Nephron (organoid): Measurements from ENCODE around the gene PPARGC1A.

Experiments used
- H3K27ac Mint-ChIP-seq, 3 experiments: 2 replicates each; pipeline ENCODE4 v1.8.0; 2020; ENCODE audit warnings: mixed read lengths in 3 of 3, mild to moderate bottlenecking in 2 of 3, moderate library complexity in 1 of 3
- H3K27me3 Mint-ChIP-seq: 2 replicates; pipeline ENCODE4 v1.8.0; 2021; ENCODE audit warnings: low read depth, mild to moderate bottlenecking, moderate library complexity, mixed read lengths
- H3K36me3 Mint-ChIP-seq: 2 replicates; pipeline ENCODE4 v1.8.0; 2020; ENCODE audit warnings: low read depth, mixed read lengths
- H3K4me1 Mint-ChIP-seq: 2 replicates; pipeline ENCODE4 v1.8.0; 2020; ENCODE audit warnings: mixed read lengths
- H3K4me3 Mint-ChIP-seq, 3 experiments: 2 replicates each; pipeline ENCODE4 v1.8.0; 2020; ENCODE audit warnings: mild to moderate bottlenecking in 3 of 3, mixed read lengths in 3 of 3, moderate library complexity in 2 of 3
- H3K9me3 Mint-ChIP-seq: 2 replicates; pipeline ENCODE4 v1.8.0; 2020; ENCODE audit warnings: mixed read lengths
- TF ChIP-seq, protein P1 (sequence below), 3 experiments: fragments of 200-600 bp; sonication (generic); IDR thresholded peaks; one replicate each; pipeline ENCODE4 v1.5.0; 2021; ENCODE audit warnings: antibody characterized with exemption in 3 of 3; ENCODE audit not compliant: unreplicated experiment in 3 of 3

Gene PPARGC1A

DNA sequence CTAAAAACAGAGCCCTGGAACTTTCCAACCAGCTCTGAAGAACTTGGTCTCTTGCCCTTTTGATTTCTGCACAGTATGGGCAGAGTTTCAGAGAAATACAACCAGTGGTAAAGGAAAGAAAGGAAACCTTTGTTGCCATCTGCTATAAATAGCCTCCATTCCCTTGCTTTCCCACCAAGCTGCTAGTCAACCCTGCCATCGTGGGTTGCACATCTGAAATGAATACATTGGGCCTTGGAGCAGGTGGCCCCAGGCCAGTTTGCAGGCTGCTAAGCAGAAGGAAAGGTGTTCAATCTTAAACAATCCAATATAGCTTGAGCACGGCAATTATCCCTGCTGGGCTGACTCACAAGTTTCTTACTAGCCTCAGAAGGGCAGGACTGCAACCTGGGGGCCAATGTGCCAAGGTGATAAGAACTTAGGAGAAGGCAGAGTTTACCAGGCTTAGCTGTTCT is 142.5 kb downstream of the PPARGC1A start:
- Mint-ChIP-seq H3K36me3 (peaks cover 6% of the 10 kb centered on the region), H3K4me3 (no peak overlapping the region), H3K9me3 (peaks cover 7% of the 10 kb centered on the region), H3K27me3 (no peaks in the 10 kb centered on the region), H3K4me1 (no peaks in the 10 kb centered on the region), H3K27ac (no peak overlapping the region)
- TF ChIP-seq, protein P1, sequence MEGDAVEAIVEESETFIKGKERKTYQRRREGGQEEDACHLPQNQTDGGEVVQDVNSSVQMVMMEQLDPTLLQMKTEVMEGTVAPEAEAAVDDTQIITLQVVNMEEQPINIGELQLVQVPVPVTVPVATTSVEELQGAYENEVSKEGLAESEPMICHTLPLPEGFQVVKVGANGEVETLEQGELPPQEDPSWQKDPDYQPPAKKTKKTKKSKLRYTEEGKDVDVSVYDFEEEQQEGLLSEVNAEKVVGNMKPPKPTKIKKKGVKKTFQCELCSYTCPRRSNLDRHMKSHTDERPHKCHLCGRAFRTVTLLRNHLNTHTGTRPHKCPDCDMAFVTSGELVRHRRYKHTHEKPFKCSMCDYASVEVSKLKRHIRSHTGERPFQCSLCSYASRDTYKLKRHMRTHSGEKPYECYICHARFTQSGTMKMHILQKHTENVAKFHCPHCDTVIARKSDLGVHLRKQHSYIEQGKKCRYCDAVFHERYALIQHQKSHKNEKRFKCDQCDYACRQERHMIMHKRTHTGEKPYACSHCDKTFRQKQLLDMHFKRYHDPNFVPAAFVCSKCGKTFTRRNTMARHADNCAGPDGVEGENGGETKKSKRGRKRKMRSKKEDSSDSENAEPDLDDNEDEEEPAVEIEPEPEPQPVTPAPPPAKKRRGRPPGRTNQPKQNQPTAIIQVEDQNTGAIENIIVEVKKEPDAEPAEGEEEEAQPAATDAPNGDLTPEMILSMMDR (IDR thresholded peaks at IDR 0.05; ENCODE audit: unreplicated experiment in 3 of 3) = no peak

DNA sequence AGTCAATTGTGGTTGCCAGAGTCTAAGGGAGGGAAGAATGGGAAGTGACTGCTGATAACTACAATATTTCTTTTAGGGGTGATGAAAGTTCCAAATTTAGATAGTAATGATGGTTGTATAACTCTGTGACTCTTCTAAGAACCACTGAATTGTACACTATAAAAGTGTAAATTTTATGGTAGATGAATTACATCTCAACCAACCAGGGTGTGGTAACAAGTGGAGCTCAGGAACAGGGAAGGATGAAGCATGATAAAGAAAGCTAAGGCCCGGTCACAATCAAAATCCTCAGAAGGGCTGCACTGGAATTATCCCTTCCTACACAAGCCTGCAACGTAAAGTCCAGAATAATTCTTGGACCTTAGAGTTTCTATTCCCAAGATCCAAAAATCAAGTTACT is 143.2 kb downstream of the PPARGC1A start:
- TF ChIP-seq, protein P1 (IDR thresholded peaks at IDR 0.05; ENCODE audit: unreplicated experiment in 3 of 3) = no peak
- Mint-ChIP-seq H3K36me3 (peaks cover 6% of the 10 kb centered on the region), H3K27me3 (no peaks in the 10 kb centered on the region), H3K27ac (no peak overlapping the region), H3K4me3 (no peak overlapping the region), H3K4me1 (no peaks in the 10 kb centered on the region), H3K9me3 (peaks cover 7% of the 10 kb centered on the region)

GRCh38 chr4:23746027-23746426 is 143.8 kb downstream of the PPARGC1A start:
- H3K27ac Mint-ChIP-seq = no peak overlapping the region
- no peaks in the 10 kb centered on the region for H3K4me1 Mint-ChIP-seq
- H3K9me3 Mint-ChIP-seq = peaks cover 7% of the 10 kb centered on the region
- H3K36me3 Mint-ChIP-seq = peaks cover 6% of the 10 kb centered on the region
- no peak overlapping the region for H3K4me3 Mint-ChIP-seq
- H3K27me3 Mint-ChIP-seq = no peaks in the 10 kb centered on the region
- TF ChIP-seq, protein P1 (IDR thresholded peaks at IDR 0.05; ENCODE audit: unreplicated experiment in 3 of 3) = no peak

DNA sequence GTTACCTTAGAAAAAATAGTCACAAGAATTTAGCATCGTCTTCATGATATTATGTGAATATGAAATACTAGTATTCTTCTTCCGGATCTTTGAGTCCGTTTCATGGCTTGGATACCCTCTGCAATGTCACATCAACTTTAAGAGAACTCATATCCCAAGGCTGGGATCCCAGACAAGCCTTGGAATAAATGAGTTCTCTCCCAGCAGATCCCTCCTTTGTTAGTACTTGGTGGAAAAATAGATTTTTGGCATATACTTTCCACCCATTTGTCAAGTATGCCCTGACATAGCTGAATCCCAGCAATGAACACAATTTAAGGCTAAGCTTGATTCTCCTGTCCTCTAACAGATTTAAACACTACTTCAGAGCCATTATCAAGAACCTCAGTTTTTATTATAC is 144.5 kb downstream of the PPARGC1A start:
- Mint-ChIP-seq H3K36me3 (peaks cover 6% of the 10 kb centered on the region), H3K27me3 (no peaks in the 10 kb centered on the region), H3K27ac (no peak overlapping the region), H3K9me3 (peaks cover 7% of the 10 kb centered on the region), H3K4me3 (no peak overlapping the region), H3K4me1 (no peaks in the 10 kb centered on the region)
- TF ChIP-seq, protein P1 (IDR thresholded peaks at IDR 0.05; ENCODE audit: unreplicated experiment in 3 of 3) = no peak
